KMS-11 (cell line): ENCODE results near the gene CFAP410.
"Not testable (repeated sequence)": the region's sequence is repeated elsewhere in the genome, so short reads cannot be mapped to it uniquely, and the experiment has no call there.

Experiments
- H2AFZ ChIP-seq: fragments of 200-600 bp; sonication (generic); 2 replicates; pipeline ENCODE4 v1.6.1; 2016; ENCODE audit warnings: antibody characterized with exemption, mixed run types, low read depth
- H3K27ac ChIP-seq: fragments of 200-600 bp; sonication (generic); 2 replicates; pipeline ENCODE4 v1.6.1; 2016; ENCODE audit warnings: mild to moderate bottlenecking, mixed run types
- H3K27me3 ChIP-seq: fragments of 200-600 bp; sonication (generic); 2 replicates; pipeline ENCODE4 v1.6.1; 2017; ENCODE audit warnings: mild to moderate bottlenecking, low read depth, mixed run types, moderate library complexity; ENCODE audit not compliant: insufficient read depth
- H3K36me3 ChIP-seq: fragments of 200-600 bp; sonication (generic); 2 replicates; pipeline ENCODE4 v1.6.1; 2017; ENCODE audit warnings: mild to moderate bottlenecking, mixed run types; ENCODE audit not compliant: insufficient read depth
- H3K4me1 ChIP-seq: fragments of 200-600 bp; sonication (generic); 2 replicates; pipeline ENCODE4 v1.6.1; 2016; ENCODE audit warnings: mild to moderate bottlenecking, low read depth, mixed run types; ENCODE audit not compliant: poor library complexity, severe bottlenecking
- H3K4me2 ChIP-seq: fragments of 200-600 bp; sonication (generic); 2 replicates; pipeline ENCODE4 v1.7.0; 2016; ENCODE audit warnings: mild to moderate bottlenecking, mixed run types
- H3K4me3 ChIP-seq: fragments of 200-600 bp; sonication (generic); IDR thresholded peaks from 2 replicates; pipeline ENCODE4 v1.6.1; 2017; ENCODE audit warnings: low read depth, low read length, mixed read lengths; ENCODE audit not compliant: insufficient read depth
- H3K79me2 ChIP-seq: fragments of 200-600 bp; sonication (generic); 2 replicates; pipeline ENCODE4 v1.6.1; 2016; ENCODE audit warnings: low read depth, mixed run types; ENCODE audit not compliant: insufficient read depth
- H3K9ac ChIP-seq: fragments of 200-600 bp; sonication (generic); 2 replicates; pipeline ENCODE4 v1.6.1; 2016; ENCODE audit warnings: mild to moderate bottlenecking, mixed run types
- H4K20me1 ChIP-seq: fragments of 200-600 bp; sonication (generic); 2 replicates; pipeline ENCODE4 v1.6.1; 2016; ENCODE audit warnings: mild to moderate bottlenecking, mixed run types; ENCODE audit not compliant: insufficient read depth
- TF ChIP-seq, protein P1 (sequence below): fragments of 200-600 bp; sonication (generic); conservative IDR thresholded peaks from 2 replicates; pipeline ENCODE4 v1.6.1; 2017; ENCODE audit warnings: low read depth, mild to moderate bottlenecking, antibody characterized with exemption, low read length, moderate library complexity, mixed read lengths

The CFAP410 gene

DNA sequence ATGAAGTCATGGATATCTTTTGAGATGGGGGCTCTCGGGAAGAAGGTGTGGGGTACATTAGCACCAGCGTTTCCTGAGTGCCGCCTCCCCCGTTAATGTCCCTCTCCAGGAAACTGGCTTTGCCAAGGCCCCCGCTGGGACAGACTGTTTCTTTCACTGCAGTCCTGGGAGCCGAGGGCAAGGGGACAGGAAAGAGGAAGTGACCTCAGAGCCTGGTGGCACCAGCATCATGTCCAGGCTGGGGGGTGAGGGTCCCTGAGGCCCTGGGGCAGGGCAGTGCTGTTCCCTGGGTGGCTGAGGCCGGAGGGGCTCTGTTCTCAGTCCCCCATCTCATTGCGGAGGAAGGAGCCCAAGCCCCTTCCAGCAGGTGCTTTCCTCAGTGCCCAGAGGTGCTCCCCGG, 33.5 kb downstream of the CFAP410 start:
- peaks cover 56% of the 10 kb centered on the region for H3K79me2 ChIP-seq
- TF ChIP-seq, protein P1, sequence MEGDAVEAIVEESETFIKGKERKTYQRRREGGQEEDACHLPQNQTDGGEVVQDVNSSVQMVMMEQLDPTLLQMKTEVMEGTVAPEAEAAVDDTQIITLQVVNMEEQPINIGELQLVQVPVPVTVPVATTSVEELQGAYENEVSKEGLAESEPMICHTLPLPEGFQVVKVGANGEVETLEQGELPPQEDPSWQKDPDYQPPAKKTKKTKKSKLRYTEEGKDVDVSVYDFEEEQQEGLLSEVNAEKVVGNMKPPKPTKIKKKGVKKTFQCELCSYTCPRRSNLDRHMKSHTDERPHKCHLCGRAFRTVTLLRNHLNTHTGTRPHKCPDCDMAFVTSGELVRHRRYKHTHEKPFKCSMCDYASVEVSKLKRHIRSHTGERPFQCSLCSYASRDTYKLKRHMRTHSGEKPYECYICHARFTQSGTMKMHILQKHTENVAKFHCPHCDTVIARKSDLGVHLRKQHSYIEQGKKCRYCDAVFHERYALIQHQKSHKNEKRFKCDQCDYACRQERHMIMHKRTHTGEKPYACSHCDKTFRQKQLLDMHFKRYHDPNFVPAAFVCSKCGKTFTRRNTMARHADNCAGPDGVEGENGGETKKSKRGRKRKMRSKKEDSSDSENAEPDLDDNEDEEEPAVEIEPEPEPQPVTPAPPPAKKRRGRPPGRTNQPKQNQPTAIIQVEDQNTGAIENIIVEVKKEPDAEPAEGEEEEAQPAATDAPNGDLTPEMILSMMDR: no peak

DNA sequence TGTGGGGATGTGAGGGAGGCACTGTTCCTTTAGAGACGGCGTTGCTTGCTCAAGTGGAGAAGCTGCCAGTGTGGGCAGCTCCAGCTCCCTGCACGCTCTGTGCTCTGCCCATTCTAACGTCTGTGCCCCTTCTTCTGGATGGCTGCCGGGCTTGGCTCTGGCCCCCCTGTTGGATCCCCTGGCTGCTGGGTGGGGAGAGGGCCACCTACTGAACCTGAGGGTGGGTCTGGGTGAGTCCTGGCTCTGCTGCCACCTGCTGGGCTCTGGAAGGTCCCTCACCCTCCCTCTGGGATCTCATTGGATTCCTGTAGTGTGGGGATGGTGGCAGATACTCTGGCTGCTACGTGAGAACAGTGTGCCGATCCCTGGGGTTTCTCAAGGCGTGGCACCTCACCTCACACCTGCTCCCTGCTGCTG, 34.3 kb downstream of the CFAP410 start:
- TF ChIP-seq, protein P1: peak; percentile 78
- H3K27ac ChIP-seq: no peak overlapping the region
- H3K9ac ChIP-seq: no peak overlapping the region
- H3K36me3 ChIP-seq: no peaks in the 10 kb centered on the region
- H3K4me2 ChIP-seq: no peak overlapping the region
- H3K79me2 ChIP-seq: peaks cover 60% of the 10 kb centered on the region
- H3K4me3 ChIP-seq: no peak overlapping the region
- no peaks in the 10 kb centered on the region for H3K27me3 ChIP-seq
- H2AFZ ChIP-seq: no peak overlapping the region
- H3K4me1 ChIP-seq: peaks cover 16% of the 10 kb centered on the region
- H4K20me1 ChIP-seq: no peaks in the 10 kb centered on the region

More for the DNA sequence above, 33.5 kb downstream of the CFAP410 start:
- Histone ChIP-seq H3K4me2 (no peak overlapping the region), H3K4me1 (peaks cover 16% of the 10 kb centered on the region), H4K20me1 (no peaks in the 10 kb centered on the region), H3K4me3 (no peak overlapping the region), H3K9ac (no peak overlapping the region), H3K36me3 (no peaks in the 10 kb centered on the region), H3K27me3 (no peaks in the 10 kb centered on the region), H2AFZ (no peak overlapping the region), H3K27ac (no peak overlapping the region)

DNA sequence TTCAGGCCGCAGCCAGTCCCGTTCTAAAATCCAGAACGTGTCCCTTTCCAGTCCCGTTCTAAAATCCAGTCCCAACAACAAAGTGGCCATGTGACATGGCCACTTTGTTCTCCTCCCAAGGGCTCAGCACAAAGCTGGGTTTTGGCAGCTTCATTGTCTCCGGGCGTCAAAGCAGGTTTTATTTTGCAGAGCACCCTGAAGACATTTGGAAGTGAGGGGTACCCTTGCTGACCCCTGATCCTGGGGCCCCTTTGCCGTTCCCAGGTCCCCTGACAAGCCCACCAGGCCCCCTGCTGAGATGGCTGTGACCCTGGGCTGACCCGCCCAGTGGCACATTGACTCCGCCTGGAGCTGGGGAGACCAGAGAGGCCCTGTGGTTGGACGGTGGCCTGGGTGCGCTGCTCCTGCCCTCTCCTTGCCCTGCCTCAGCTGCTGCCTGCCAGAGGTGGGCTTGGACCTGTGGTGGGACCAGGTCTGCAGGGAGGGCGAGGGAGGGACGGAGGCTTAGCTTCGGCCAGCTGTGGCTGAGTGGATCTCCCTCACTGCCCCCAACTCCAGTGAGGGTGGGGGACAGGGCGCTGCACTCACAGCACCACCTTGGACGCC, 35.1 kb downstream of the CFAP410 start:
- H3K4me2 ChIP-seq: no peak overlapping the region
- H3K4me1 ChIP-seq: peaks cover 19% of the 10 kb centered on the region
- no peak overlapping the region for H3K4me3 ChIP-seq
- no peak overlapping the region; the same call in 1 of the 2 replicates for H3K27ac ChIP-seq
- no peak overlapping the region for H3K9ac ChIP-seq
- H4K20me1 ChIP-seq: no peaks in the 10 kb centered on the region
- no peaks in the 10 kb centered on the region for H3K27me3 ChIP-seq
- no peaks in the 10 kb centered on the region for H3K36me3 ChIP-seq
- H3K79me2 ChIP-seq: peaks cover 60% of the 10 kb centered on the region
- TF ChIP-seq, protein P1: no peak
- H2AFZ ChIP-seq: no peak overlapping the region

DNA sequence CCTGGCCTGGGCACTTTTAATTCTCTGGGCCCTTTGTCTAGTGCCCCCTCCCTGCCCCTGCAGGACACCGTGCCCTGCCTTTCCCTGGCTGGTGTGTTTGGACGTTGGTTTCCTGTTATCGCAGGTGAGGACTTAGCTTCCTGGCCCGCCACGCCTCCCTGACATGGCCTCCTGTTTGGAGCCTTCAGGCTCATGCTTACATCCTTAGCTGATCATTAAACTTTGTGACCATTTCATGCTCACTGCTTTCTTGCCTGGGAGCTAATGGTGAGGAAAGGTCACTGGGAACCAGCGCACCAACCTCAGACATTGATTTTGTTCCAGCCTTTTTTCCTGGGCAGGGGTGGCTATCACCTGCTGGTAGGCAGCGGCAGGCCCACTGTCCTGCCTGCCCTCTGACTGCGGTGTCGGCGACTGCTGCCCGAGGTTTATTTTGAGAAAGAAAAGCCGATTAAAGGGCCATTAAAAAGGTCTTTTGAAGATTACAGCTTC, 35.7 kb downstream of the CFAP410 start:
- Histone ChIP-seq H3K27me3 (no peaks in the 10 kb centered on the region), H2AFZ (no peak overlapping the region), H4K20me1 (no peaks in the 10 kb centered on the region), H3K36me3 (no peaks in the 10 kb centered on the region), H3K27ac (no peak overlapping the region; the same call in 1 of the 2 replicates), H3K4me3 (no peak overlapping the region), H3K4me1 (peaks cover 24% of the 10 kb centered on the region), H3K4me2 (no peak overlapping the region), H3K79me2 (peaks cover 60% of the 10 kb centered on the region), H3K9ac (no peak overlapping the region)
- TF ChIP-seq, protein P1: no peak

DNA sequence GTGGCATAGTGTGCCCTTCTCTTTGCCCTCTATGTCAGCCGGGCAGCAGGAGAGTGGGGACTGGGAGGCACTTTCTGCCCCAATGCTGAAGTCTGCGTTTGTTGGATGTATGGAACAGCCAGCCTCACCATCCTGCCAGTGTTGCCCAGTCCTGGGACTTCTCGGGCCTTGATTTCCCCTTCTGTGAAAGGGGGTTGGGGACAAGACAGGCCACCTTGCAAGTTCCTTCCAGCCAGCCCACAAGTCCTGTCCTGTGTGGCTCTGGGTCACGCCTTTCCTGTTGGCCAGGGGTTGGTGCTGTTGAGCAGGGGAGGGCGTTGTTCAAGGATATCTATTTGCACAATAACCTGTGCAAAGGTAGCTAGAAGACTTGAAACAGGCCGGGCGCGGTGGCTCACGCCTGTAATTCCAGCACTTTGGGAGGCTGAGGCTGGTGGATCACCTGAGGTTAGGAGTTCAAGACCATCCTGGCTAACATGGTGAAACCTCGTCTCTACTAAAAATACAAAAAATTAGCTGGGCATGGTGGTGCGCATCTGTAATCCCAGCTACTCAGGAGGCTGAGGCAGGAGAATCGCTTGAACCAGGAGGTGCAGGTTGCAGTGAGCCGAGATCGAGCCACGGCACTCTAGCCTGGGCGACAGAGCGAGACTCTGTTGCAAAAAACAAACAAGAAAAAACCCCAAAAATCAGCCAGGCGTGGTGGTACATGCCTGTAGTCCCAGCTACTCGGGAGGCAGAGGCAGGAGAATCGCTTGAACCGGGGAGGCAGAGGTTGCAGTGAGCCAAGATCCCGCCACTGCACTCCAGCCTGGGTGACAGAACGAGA, 36.4 kb downstream of the CFAP410 start:
- H3K9ac ChIP-seq, H2AFZ ChIP-seq, H3K27ac ChIP-seq, H3K27me3 ChIP-seq, H3K4me2 ChIP-seq, H4K20me1 ChIP-seq, H3K4me3 ChIP-seq, H3K36me3 ChIP-seq: not testable (repeated sequence)
- Histone ChIP-seq H3K4me1 (peaks cover 31% of the 10 kb centered on the region), H3K79me2 (peaks cover 60% of the 10 kb centered on the region)
